DOHH2 (cell line): ENCODE data around the gene DHRS3.

Source experiments
- H3F3A ChIP-seq: fragments of 200-600 bp; sonication (generic), shearing (Covaris generic); 2 replicates; pipeline ENCODE4 v1.6.0; 2016; ENCODE audit warnings: antibody characterized with exemption, mild to moderate bottlenecking; ENCODE audit not compliant: control insufficient read depth, insufficient read depth
- H3K27ac ChIP-seq: fragments of 200-600 bp; sonication (generic); 2 replicates; pipeline ENCODE4 v1.5.1; 2014; ENCODE audit warnings: low read depth, mild to moderate bottlenecking, low read length, moderate library complexity
- H3K27me3 ChIP-seq: fragments of 200-600 bp; sonication (generic); 2 replicates; pipeline ENCODE4 v1.6.1; 2014; ENCODE audit warnings: mild to moderate bottlenecking, low read length, mixed read lengths; ENCODE audit not compliant: control insufficient read depth
- H3K36me3 ChIP-seq: fragments of 200-600 bp; sonication (generic); 2 replicates; pipeline ENCODE4 v1.6.1; 2014; ENCODE audit warnings: mild to moderate bottlenecking, low read length, moderate library complexity, mixed read lengths; ENCODE audit not compliant: control insufficient read depth
- H3K4me1 ChIP-seq: fragments of 200-600 bp; sonication (generic); 2 replicates; pipeline ENCODE4 v1.6.1; 2014; ENCODE audit warnings: mild to moderate bottlenecking, low read length, mixed read lengths; ENCODE audit not compliant: control insufficient read depth
- H3K4me2 ChIP-seq: fragments of 200-600 bp; sonication (generic); 2 replicates; pipeline ENCODE4 v1.6.0; 2014; ENCODE audit warnings: mild to moderate bottlenecking, low read length, moderate library complexity
- H3K4me3 ChIP-seq: fragments of 200-600 bp; sonication (generic); 2 replicates; pipeline ENCODE4 v1.5.1; 2014; ENCODE audit warnings: mild to moderate bottlenecking, low read length, mixed read lengths
- H3K79me2 ChIP-seq: fragments of 200-600 bp; sonication (generic); 2 replicates; pipeline ENCODE4 v1.6.1; 2014; ENCODE audit warnings: mild to moderate bottlenecking, low read length, mixed read lengths; ENCODE audit not compliant: control insufficient read depth
- H3K9me2 ChIP-seq: fragments of 200-600 bp; sonication (generic); replicated peaks from 2 replicates; pipeline ENCODE4 v1.6.1; 2014; ENCODE audit warnings: mild to moderate bottlenecking, low read length, mixed read lengths; ENCODE audit not compliant: control insufficient read depth
- H3K9me3 ChIP-seq: fragments of 200-600 bp; sonication (generic); 2 replicates; pipeline ENCODE4 v1.6.1; 2014; ENCODE audit warnings: antibody characterized with exemption, low read length, mixed read lengths; ENCODE audit not compliant: control insufficient read depth, insufficient read depth
- H4K20me1 ChIP-seq: fragments of 200-600 bp; sonication (generic); 2 replicates; pipeline ENCODE4 v1.6.0; 2014; ENCODE audit warnings: low read depth, mild to moderate bottlenecking, antibody characterized with exemption, low read length, moderate library complexity; ENCODE audit not compliant: control insufficient read depth, insufficient read depth
- EZH2phosphoT487 ChIP-seq: fragments of 200-600 bp; sonication (generic); IDR thresholded peaks from 2 replicates; pipeline ENCODE4 v1.6.1; 2017; ENCODE audit warnings: borderline replicate concordance, mild to moderate bottlenecking, antibody characterized with exemption, low read length, moderate library complexity, mixed read lengths
- TF ChIP-seq, protein P1 (sequence below): fragments of 200-600 bp; sonication (generic); IDR thresholded peaks from one replicate; pipeline ENCODE4 v1.5.1; 2014; ENCODE audit warnings: antibody characterized with exemption, mild to moderate bottlenecking, low read depth, low read length; ENCODE audit not compliant: poor library complexity, severe bottlenecking

The DHRS3 gene

GRCh38 chr1:12536023-12536639 is 81.9 kb downstream of the DHRS3 start:
- H3K27ac ChIP-seq, result no peak overlapping the region
- H3K4me1 ChIP-seq, result no peaks in the 10 kb centered on the region
- H3K4me2 ChIP-seq, result no peak overlapping the region
- H3K27me3 ChIP-seq, result peaks cover 4% of the 10 kb centered on the region
- no peaks in the 10 kb centered on the region for H3K36me3 ChIP-seq
- no peak overlapping the region for H3K4me3 ChIP-seq
- no peaks in the 10 kb centered on the region for H3F3A ChIP-seq
- no peaks in the 10 kb centered on the region for H3K9me2 ChIP-seq
- no peaks in the 10 kb centered on the region for H3K79me2 ChIP-seq
- TF ChIP-seq EZH2phosphoT487, result no peak
- TF ChIP-seq, protein P1, sequence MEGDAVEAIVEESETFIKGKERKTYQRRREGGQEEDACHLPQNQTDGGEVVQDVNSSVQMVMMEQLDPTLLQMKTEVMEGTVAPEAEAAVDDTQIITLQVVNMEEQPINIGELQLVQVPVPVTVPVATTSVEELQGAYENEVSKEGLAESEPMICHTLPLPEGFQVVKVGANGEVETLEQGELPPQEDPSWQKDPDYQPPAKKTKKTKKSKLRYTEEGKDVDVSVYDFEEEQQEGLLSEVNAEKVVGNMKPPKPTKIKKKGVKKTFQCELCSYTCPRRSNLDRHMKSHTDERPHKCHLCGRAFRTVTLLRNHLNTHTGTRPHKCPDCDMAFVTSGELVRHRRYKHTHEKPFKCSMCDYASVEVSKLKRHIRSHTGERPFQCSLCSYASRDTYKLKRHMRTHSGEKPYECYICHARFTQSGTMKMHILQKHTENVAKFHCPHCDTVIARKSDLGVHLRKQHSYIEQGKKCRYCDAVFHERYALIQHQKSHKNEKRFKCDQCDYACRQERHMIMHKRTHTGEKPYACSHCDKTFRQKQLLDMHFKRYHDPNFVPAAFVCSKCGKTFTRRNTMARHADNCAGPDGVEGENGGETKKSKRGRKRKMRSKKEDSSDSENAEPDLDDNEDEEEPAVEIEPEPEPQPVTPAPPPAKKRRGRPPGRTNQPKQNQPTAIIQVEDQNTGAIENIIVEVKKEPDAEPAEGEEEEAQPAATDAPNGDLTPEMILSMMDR, result no peak
- H3K9me3 ChIP-seq, result no peaks in the 10 kb centered on the region
- H4K20me1 ChIP-seq, result no peaks in the 10 kb centered on the region

- Histone ChIP-seq H3K4me3 (no peak overlapping the region), H3K27ac (no peak overlapping the region)
Measured at GRCh38 chr1:12532405-12533315, 85.3 kb downstream of the DHRS3 start.

DNA sequence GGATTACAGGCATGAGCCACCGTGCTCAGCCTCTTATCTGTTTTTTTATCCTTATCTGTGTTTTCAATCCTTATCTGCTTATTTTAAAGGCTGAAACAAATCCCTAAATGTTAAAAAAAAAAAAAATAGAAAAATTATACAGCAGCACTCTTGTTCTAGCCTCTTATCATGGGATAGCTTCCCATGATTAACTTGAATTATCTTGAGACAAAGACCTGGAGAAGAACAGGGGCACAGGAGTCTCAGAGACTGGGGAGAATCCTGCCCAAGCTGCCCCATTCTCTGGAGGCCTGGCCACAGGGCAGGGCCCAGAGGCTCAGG is 86.9 kb downstream of the DHRS3 start:
- no peak overlapping the region for H3K4me3 ChIP-seq
- no peaks in the 10 kb centered on the region for H4K20me1 ChIP-seq
- H3K4me1 ChIP-seq, result no peaks in the 10 kb centered on the region
- H3K79me2 ChIP-seq, result no peaks in the 10 kb centered on the region
- H3K4me2 ChIP-seq, result no peak overlapping the region
- H3K9me2 ChIP-seq, result no peaks in the 10 kb centered on the region
- no peaks in the 10 kb centered on the region; the same call in 1 of the 2 replicates for H3K27me3 ChIP-seq
- H3K27ac ChIP-seq, result no peak overlapping the region
- TF ChIP-seq EZH2phosphoT487, result no peak
- TF ChIP-seq, protein P1, result no peak
- H3K36me3 ChIP-seq, result no peaks in the 10 kb centered on the region
- no peaks in the 10 kb centered on the region for H3F3A ChIP-seq
- H3K9me3 ChIP-seq, result no peaks in the 10 kb centered on the region

More at GRCh38 chr1:12532405-12533315, 85.3 kb downstream of the DHRS3 start:
- peaks cover 4% of the 10 kb centered on the region for H3K27me3 ChIP-seq
- TF ChIP-seq, protein P1, result no peak
- no peak for TF ChIP-seq EZH2phosphoT487
- no peaks in the 10 kb centered on the region for H3K79me2 ChIP-seq
- no peaks in the 10 kb centered on the region for H3K4me1 ChIP-seq
- no peaks in the 10 kb centered on the region for H4K20me1 ChIP-seq
- H3K36me3 ChIP-seq, result no peaks in the 10 kb centered on the region
- H3F3A ChIP-seq, result no peaks in the 10 kb centered on the region
- H3K9me3 ChIP-seq, result no peaks in the 10 kb centered on the region
- no peaks in the 10 kb centered on the region for H3K9me2 ChIP-seq
- no peak overlapping the region for H3K4me2 ChIP-seq
